ENCODE measurements around the gene IL1RL2.

IL1RL2 gene

GRCh38 chr2:102159295-102159694 is 27.5 kb upstream of the IL1RL2 start:
- DNase-seq = no peak

- DNase-seq = peak; percentile 68
Observed at GRCh38 chr2:102166189-102166845, 20.5 kb upstream of the IL1RL2 start.

DNA sequence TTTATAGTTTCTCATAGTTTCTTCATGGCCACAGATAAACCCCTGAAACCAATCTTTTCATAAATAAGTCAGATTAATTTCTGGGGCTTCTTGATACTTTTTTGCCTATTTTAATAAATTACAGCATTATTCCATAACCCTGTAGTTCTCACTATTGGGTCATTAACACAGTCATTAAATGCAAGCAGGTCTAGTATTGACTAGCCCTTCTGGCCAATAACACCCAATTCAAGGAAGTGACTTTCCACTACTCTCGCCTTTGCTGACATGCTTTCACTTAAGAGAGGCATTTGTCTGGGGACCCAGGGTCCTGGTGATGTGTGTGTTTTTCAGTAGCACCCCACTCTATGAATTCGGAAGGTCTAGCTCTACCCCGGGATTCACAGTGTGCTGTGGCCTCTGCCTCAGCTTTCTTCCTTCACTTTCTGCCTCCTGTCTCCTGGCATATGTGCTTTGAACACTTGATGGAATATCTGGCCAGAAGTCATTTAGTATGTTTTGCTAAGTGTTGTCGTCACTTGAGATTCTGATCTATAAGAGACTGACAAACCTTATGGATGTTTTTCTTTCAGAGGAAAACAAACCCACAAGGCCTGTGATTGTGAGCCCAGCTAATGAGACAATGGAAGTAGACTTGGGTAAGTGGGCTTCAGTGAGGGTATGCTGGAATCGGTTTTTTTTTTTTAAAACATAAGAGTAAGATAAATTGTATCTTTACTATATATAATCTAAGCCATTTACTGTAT is 18.6 kb upstream of the IL1RL2 start:
- no peak for DNase-seq

DNA sequence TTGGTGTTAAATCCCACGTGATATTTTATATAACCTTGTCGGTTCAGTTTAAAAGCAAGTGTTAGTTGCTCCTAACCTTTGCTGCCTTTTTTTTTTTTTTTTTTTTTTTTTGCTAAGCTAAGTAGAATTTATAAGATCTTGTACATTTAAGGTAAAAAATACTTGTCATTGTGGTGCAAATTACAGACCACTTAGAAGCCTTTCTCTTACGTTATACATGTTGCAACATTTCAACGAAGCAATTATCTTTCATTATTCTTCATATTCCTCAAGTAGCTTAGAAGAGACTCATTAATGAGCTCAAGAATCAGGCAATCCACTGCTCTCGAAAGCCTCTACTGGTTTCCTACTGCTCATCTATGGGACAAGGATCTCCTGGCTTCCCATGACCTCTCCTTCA is 14.9 kb upstream of the IL1RL2 start:
- DNase-seq = no peak

- no peak for DNase-seq
Observed at GRCh38 chr2:102172745-102173144, 14.1 kb upstream of the IL1RL2 start.

DNA sequence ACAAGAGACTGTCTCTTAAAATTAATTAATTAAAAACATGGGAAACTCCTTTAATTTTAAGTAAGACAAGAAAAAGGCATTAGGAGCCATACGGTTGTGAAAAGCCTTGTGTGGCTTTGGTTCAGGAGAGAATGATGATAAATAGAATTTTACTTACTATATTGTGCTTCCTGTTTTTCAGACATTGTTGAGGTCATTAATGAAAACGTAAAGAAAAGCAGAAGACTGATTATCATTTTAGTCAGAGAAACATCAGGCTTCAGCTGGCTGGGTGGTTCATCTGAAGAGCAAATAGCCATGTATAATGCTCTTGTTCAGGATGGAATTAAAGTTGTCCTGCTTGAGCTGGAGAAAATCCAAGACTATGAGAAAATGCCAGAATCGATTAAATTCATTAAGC is 10.7 kb upstream of the IL1RL2 start:
- DNase-seq = no peak

GRCh38 chr2:102177814-102178478 is 8.9 kb upstream of the IL1RL2 start:
- DNase-seq = no peak

- no peak for DNase-seq
Observed at GRCh38 chr2:102179061-102179460, 7.8 kb upstream of the IL1RL2 start.

DNA sequence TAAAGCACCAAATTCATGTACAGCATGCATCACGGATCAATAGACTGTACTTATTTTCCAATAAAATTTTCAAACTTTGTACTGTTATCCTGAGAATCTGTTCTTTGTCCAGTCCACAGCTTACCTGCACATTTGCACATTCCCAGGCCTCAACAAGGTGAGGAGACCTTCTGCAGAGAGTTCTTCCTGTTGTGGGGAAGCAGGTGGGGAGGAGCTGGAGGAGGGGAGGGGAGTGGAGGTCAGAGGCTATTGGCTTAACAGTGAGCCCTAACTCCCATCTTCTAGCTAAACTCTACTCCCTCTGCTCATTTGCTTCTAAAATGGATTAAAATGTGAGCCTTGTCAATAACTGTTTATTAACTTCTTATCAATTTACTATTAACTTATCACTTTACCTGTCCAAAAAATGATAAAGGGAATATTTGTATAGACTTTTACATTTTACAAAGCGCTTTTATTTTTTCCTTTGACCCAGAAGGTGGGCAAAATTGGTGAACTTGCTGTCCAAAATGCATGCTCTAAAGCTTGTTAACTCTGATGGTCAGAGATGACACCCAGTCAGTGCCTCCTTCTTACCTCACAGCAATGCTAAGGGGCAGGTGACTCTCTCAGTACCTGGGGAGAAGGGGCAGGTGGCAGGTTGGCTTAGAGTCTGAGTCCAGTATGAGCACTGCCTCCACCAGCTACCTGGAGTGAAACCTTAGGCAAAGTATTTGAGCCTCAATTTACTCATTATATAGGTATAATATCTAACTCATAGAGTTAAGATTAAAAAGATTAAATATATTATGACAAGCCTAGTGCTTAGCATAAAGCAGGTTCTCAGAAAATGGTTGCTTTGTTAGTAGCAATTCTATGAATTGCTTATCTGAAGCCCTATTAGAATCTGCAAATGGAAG is 6.8 kb upstream of the IL1RL2 start:
- no peak for DNase-seq

DNA sequence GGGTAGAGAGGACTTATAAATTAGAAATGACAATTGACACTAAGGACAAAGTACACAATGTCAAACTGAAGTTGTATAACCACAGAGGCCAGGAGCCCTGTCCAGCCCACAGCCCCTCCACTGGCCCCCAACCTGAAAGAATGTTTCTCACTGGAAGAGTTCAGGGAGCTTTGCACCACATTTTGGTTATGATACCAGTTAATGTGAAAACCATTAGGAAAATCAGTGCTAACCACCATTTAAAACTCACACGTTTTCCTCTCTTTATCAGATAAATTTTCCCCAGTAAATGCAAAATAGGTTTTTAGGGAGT is 6.2 kb upstream of the IL1RL2 start:
- DNase-seq = no peak

DNA sequence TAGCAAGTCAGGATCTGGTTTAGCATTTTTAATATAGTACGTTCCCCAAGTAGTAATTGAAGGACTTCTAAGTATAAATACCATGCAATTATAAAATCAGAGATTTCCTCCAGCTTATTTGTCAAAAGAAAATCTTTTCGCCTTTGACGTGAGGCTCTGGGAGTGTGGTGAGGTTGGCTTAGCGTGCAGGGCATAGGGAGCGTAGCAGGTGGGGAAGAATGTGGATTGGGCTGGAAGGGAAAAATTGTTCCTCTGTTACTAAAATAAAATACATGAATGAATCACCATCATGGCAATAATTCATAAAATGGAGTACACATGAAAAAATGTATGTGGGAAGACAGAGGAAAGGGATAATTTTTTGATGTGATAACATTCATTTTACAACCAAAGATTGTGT is 5.4 kb upstream of the IL1RL2 start:
- no peak for DNase-seq

DNA sequence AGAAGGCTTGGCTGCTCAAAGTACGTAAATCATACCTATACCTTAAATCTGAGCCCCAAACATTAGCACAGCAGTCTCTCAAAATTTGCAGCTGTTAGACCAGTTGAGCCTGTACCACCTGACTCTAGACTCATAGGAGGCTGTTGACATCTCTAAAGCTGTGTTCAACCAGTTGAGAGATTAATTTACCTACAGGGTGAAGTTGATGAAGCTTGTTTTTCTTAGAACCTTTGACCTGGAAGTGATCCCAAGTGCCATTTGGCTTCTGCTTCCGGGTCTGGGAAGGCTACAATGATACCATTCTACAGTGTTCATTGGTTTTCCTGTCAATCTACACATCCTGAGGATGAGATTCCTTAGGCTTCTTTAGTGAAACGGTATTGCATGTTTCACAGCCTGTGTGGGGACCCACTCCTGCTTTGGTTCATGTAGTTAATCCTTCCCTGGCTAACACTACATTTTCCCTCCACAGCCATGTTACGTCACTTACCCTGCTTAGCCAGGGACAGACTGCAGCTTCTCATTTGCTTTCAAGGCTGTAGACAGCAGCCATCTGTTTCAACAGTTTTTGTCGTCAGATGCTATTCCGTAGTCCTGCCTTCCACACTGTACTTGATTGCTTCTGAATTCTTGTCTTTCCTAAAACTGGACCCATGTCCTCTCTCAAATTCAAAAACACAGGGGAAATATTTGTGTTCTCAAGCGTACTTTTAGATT is 4.7 kb upstream of the IL1RL2 start:
- DNase-seq = no peak

- DNase-seq = no peak
Observed at GRCh38 chr2:102184018-102184417, 2.8 kb upstream of the IL1RL2 start.

DNA sequence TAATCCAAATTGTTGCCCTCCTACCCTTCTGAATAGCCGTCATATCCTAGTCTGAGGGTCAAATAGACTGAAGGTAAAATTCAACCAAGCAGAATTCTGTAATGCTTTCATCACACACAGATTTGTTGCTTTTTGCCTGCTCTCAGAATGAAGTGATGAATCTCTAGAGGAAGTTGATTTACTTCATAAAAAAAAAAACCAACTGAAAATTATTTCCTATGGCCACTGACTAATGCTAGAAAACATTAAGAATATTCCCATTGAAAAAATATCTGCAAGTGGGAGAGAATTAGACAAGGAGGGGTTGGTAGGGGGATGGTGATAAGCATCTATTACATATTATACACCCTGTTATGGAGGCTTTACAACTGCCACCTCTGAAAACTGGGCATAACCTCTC is 2.3 kb upstream of the IL1RL2 start:
- DNase-seq = no peak

- DNase-seq = no peak
Observed at GRCh38 chr2:102185347-102185746, 1.5 kb upstream of the IL1RL2 start.

- DNase-seq = no peak
Observed at GRCh38 chr2:102187496-102188150, 800 bp downstream of the IL1RL2 start.

- DNase-seq = peak; percentile 12
Observed at GRCh38 chr2:102190430-102191107, 3.7 kb downstream of the IL1RL2 start.

- DNase-seq = no peak
Observed at GRCh38 chr2:102191501-102191900, 4.7 kb downstream of the IL1RL2 start.

- no peak for DNase-seq
Observed at GRCh38 chr2:102193074-102193473, 6.3 kb downstream of the IL1RL2 start.

- no peak for DNase-seq
Observed at GRCh38 chr2:102194609-102195268, 7.9 kb downstream of the IL1RL2 start.

Data from kidney glomerular epithelial cell (primary cell).